Esophagus squamous epithelium (tissue), 4 donors: ENCODE results near the gene IL22RA2.

ENCODE experiments used
- POLR2A ChIP-seq, 4 donors: fragments of 450-650 bp; IDR thresholded peaks; one replicate each; pipeline ENCODE4 v1.6.1; 2017; ENCODE audit warnings: antibody characterized with exemption in 4 of 4, mild to moderate bottlenecking in 4 of 4, moderate library complexity in 3 of 4
- TF ChIP-seq, protein P1 (sequence below), 6 experiments: fragments of 450-650 bp in 4 of 6; fragments of 200-600 bp in 2 of 6; sonication (generic) in 2 of 6; IDR thresholded peaks; one replicate each; pipeline ENCODE4 v1.5.1; 2016 to 2019; ENCODE audit warnings: antibody characterized with exemption in 6 of 6, mild to moderate bottlenecking in 4 of 6, moderate library complexity in 4 of 6

DNA sequence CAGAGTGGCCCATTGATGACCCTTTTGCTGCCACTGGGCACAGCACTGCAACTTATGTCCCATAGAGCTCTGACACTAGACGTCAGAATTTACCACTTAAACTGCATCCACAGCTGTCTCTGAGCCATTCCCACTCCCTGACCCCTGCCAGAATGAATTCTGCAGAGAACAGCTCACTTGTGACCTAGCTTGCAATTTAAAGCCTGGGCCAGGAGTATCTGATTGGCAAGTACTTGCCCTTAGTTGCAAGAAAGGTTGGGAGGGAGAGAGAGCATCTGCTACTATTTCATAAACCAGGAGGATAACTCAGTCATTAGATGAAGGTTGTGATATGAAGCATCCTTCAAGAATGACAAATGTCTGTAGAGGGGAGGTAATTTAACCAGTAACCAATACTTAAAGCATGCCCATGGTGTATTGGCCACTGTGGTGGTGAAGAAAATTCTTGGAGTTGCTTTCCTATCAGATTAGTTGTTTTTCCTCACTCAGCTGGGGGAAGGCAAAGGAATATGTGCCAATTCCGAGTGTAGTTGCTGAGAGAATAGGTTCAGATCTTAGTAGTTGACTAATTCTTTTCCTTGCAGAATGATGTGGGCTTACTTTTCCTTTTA is 46.5 kb downstream of the IL22RA2 start:
- TF ChIP-seq, protein P1, sequence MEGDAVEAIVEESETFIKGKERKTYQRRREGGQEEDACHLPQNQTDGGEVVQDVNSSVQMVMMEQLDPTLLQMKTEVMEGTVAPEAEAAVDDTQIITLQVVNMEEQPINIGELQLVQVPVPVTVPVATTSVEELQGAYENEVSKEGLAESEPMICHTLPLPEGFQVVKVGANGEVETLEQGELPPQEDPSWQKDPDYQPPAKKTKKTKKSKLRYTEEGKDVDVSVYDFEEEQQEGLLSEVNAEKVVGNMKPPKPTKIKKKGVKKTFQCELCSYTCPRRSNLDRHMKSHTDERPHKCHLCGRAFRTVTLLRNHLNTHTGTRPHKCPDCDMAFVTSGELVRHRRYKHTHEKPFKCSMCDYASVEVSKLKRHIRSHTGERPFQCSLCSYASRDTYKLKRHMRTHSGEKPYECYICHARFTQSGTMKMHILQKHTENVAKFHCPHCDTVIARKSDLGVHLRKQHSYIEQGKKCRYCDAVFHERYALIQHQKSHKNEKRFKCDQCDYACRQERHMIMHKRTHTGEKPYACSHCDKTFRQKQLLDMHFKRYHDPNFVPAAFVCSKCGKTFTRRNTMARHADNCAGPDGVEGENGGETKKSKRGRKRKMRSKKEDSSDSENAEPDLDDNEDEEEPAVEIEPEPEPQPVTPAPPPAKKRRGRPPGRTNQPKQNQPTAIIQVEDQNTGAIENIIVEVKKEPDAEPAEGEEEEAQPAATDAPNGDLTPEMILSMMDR (IDR thresholded peaks at IDR 0.05): no peak
- no peak for TF ChIP-seq POLR2A (IDR thresholded peaks at IDR 0.05)
